ENCODE results near the gene ZKSCAN4. TPM values are rescaled to one million over a fixed set of nuclear protein-coding genes. Genes with fewer than 3 reads are reported as not detected.

The ZKSCAN4 gene
- total and polyA plus RNA-seq, 2 of the 8 experiments (the other 6 are each of a cell fraction or from before 2014, with no cell fraction given) = 2.2 to 6.6 TPM

DNA sequence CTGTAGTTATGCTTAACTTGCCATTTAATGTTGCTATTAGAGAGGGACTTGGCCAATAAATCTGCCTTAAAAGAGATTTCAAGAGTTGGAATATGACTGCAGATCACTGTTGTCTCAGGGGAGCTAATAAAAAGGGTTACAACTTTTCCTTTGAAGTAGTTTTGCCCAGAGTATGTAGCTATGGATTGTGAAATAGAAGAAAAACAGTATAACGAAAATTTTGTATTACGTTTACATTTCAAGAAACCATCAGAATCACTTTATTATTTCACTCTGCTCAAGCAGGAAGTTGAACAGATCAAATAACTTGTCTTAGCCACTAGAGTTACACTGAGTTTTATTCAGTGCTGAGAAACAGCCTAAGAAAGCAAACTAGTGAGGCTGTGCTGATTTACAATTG is 11.9 kb upstream of the ZKSCAN4 start:
- H3K4me1 ChIP-seq (replicated peaks in 1 of 4; ENCODE audit: control insufficient read depth in 3 of 4, insufficient read depth in 4 of 4, low read length in 3 of 4) = peaks cover 0 to 2% (median 0%) of the 10 kb centered on the region in 4 experiments; a peak in 1 of 7 replicates
- no peak overlapping the region for H3K4ac ChIP-seq (replicated peaks; ENCODE audit: insufficient read length, low read depth, low read length)
- no peak overlapping the region for H4K91ac ChIP-seq (replicated peaks; ENCODE audit: insufficient read length, low read length)
- 0 out of 2 replicates have a peak overlapping the region, but pooled peaks have one; percentile 31 for H2AFZ ChIP-seq (ENCODE audit: low read length)
- no peak overlapping the region for H4K5ac ChIP-seq (ENCODE audit: insufficient read length, low read depth, low read length)
- no peaks in the 10 kb centered on the region for H3K79me1 ChIP-seq (ENCODE audit: low read depth, low read length)
- H3K23me2 ChIP-seq (ENCODE audit: low read depth, low read length) = peaks cover 2% of the 10 kb centered on the region; the same call in 1 of the 2 replicates
- no peak overlapping the region for H3K18ac ChIP-seq (ENCODE audit: extremely low read depth, low read length)
- POLR2A ChIA-PET (ENCODE audit: partially characterized antibody) = interaction anchor here (1.4 to 1.9 kb wide), 4 partner anchors 16 to 92 kb away, joined by 3 to 5 read pairs (median 3); partner anchors contain the start of gene PGBD1
- H3K23ac ChIP-seq (ENCODE audit: insufficient read length) = no peak overlapping the region
- H3K27ac ChIP-seq (ENCODE audit: low read depth, low read length) = no peak overlapping the region
- H2AK5ac ChIP-seq (ENCODE audit: low read depth, low read length) = no peak overlapping the region
- H3K4me3 ChIP-seq (ENCODE audit: extremely low read depth in 1 of 4, insufficient read depth in 2 of 4, low read depth in 3 of 4, low read length in 4 of 4) = no peak overlapping the region
- FAIRE-seq (no peak), DNase-seq (ENCODE audit: low read depth in 1 of 2, low spot score in 2 of 2) (no peak)
- no peak overlapping the region for H3K14ac ChIP-seq (ENCODE audit: insufficient read length)
- no peak overlapping the region for H2BK20ac ChIP-seq (ENCODE audit: low read length)
- H2BK120ac ChIP-seq (replicated peaks; ENCODE audit: low read depth, low read length) = no peak overlapping the region
- no peak overlapping the region for H3K4me2 ChIP-seq (ENCODE audit: insufficient read depth in 1 of 2, low read depth in 2 of 2, low read length in 2 of 2)
- no peak overlapping the region for H3K56ac ChIP-seq (replicated peaks; ENCODE audit: insufficient read length, low read depth, low read length)
- no peak overlapping the region for H2BK5ac ChIP-seq (ENCODE audit: low read depth, low read length)
- H2BK15ac ChIP-seq (ENCODE audit: low read length) = no peak overlapping the region
- no peaks in the 10 kb centered on the region for H3K9me3 ChIP-seq (ENCODE audit: insufficient read depth in 2 of 2, low read depth in 1 of 2, low read length in 1 of 2)
- no peak overlapping the region for H3K9ac ChIP-seq (replicated peaks in 1 of 4; ENCODE audit: extremely low read depth in 1 of 4, low read depth in 3 of 4, low read length in 3 of 4)
- peaks cover 0 to 11% of the 10 kb centered on the region in 2 experiments; a peak in 2 of 4 replicates for H3K79me2 ChIP-seq (ENCODE audit: control insufficient read depth in 1 of 2, insufficient read depth in 2 of 2, low read length in 2 of 2)
- no peaks in the 10 kb centered on the region for H3K36me3 ChIP-seq (ENCODE audit: control insufficient read depth in 2 of 4, insufficient read depth in 4 of 4, low read length in 3 of 4)
- 90% methylated on average over 2 of the region's 2 CpGs; no CpG with 5 or more reads in 1 of the 2 experiments for WGBS, 2 experiments (ENCODE audit: extremely low coverage in 1 of 2, insufficient coverage in 1 of 2, insufficient read length in 1 of 2, insufficient replicate concordance in 2 of 2, low coverage in 1 of 2, low lambda C conversion rate in 2 of 2, missing lambda C conversion rate in 1 of 2)
- no peak overlapping the region for H4K8ac ChIP-seq (ENCODE audit: extremely low read depth, insufficient read depth, low read length)
- H3K27me3 ChIP-seq (replicated peaks in 1 of 4; ENCODE audit: control insufficient read depth in 3 of 4, extremely low read depth in 1 of 4, insufficient read depth in 3 of 4, low read length in 3 of 4) = 0 out of 7 replicates have a peak, but pooled peaks cover 0 to under 1% (median 0%) of the 10 kb centered on the region in 4 experiments
- CTCF ChIA-PET (ENCODE audit: partially characterized antibody) = no interaction called here
- no peaks in the 10 kb centered on the region for H4K20me1 ChIP-seq (replicated peaks in 1 of 2; ENCODE audit: control insufficient read depth in 1 of 2, insufficient read depth in 2 of 2, low read length in 2 of 2)
- no peak overlapping the region for H2BK12ac ChIP-seq (ENCODE audit: low read depth, low read length)
- no peak for TF ChIP-seq TAF1 (IDR thresholded peaks at IDR 0.05; ENCODE audit: low read depth, low read length)
- no peak for TF ChIP-seq FOSL1 (IDR thresholded peaks at IDR 0.05; ENCODE audit: insufficient read depth, low read depth, low read length)
- no peak for TF ChIP-seq RBBP5 (IDR thresholded peaks at IDR 0.05; ENCODE audit: borderline replicate concordance, low read depth, low read length)
- TF ChIP-seq CBX8 (IDR thresholded peaks at IDR 0.05; ENCODE audit: borderline replicate concordance, low read depth, low read length) = no peak
- TF ChIP-seq POLR2A (IDR thresholded peaks at IDR 0.05; ENCODE audit: control extremely low read depth in 1 of 2, low read depth in 2 of 2, low read length in 2 of 2) = no peak
- TF ChIP-seq BCL11A (IDR thresholded peaks at IDR 0.05; ENCODE audit: low read depth in 2 of 2, low read length in 2 of 2) = no peak
- no peak for TF ChIP-seq RNF2 (IDR thresholded peaks at IDR 0.05; ENCODE audit: borderline replicate concordance, low read depth, low read length, missing control alignments, poor library complexity, severe bottlenecking)
- no peak for TF ChIP-seq GTF2F1 (IDR thresholded peaks at IDR 0.05; ENCODE audit: borderline replicate concordance, low read depth, low read length)
- TF ChIP-seq GABPA (IDR thresholded peaks at IDR 0.05; ENCODE audit: borderline replicate concordance, insufficient read depth, low read length) = no peak
- TF ChIP-seq, protein P1, sequence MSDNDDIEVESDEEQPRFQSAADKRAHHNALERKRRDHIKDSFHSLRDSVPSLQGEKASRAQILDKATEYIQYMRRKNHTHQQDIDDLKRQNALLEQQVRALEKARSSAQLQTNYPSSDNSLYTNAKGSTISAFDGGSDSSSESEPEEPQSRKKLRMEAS (IDR thresholded peaks at IDR 0.05) = no peak
- no peak for TF ChIP-seq CREB1 (IDR thresholded peaks at IDR 0.05)
- TF ChIP-seq RXRA (IDR thresholded peaks at IDR 0.05; ENCODE audit: insufficient read depth, low read depth, low read length) = no peak
- no peak for TF ChIP-seq CHD2 (IDR thresholded peaks at IDR 0.05; ENCODE audit: low read length)
- TF ChIP-seq MAFK (IDR thresholded peaks at IDR 0.05; ENCODE audit: low read depth, low read length) = no peak
- no peak for TF ChIP-seq SP1 (IDR thresholded peaks at IDR 0.05; ENCODE audit: low read depth, low read length)
